ENCODE results near the gene PLCH1.

Gene PLCH1

GRCh38 chr3:155356594-155357370 is 388.1 kb downstream of the PLCH1 start:
- no peak overlapping the region for H3K27ac ChIP-seq (ENCODE audit: low read depth, low read length)
- no peak overlapping the region for H3K9ac ChIP-seq (ENCODE audit: low read depth, low read length)
- peaks cover 20% of the 10 kb centered on the region for H3K27me3 ChIP-seq (ENCODE audit: insufficient read depth, low read length)
- WGBS, result 72% methylated on average over 7 of the region's 7 CpGs
- H3K4me1 ChIP-seq (ENCODE audit: insufficient read depth, low read length), result peaks cover 33% of the 10 kb centered on the region
- no peaks in the 10 kb centered on the region for H3K9me3 ChIP-seq (ENCODE audit: insufficient read depth, low read depth, low read length)
- no peaks in the 10 kb centered on the region for H3K36me3 ChIP-seq (ENCODE audit: insufficient read depth, low read length)
- H3K4me3 ChIP-seq (ENCODE audit: low read length), result no peak overlapping the region

- H3K9ac ChIP-seq (ENCODE audit: low read depth, low read length), result no peak overlapping the region
- H3K4me3 ChIP-seq (ENCODE audit: low read length), result no peak overlapping the region
- no peaks in the 10 kb centered on the region for H3K36me3 ChIP-seq (ENCODE audit: insufficient read depth, low read length)
- peaks cover 8% of the 10 kb centered on the region for H3K27me3 ChIP-seq (ENCODE audit: insufficient read depth, low read length)
- H3K4me1 ChIP-seq (ENCODE audit: insufficient read depth, low read length), result peaks cover 14% of the 10 kb centered on the region
- H3K27ac ChIP-seq (ENCODE audit: low read depth, low read length), result no peak overlapping the region
- no peaks in the 10 kb centered on the region for H3K9me3 ChIP-seq (ENCODE audit: insufficient read depth, low read depth, low read length)
Measured at GRCh38 chr3:155354658-155355057, 390.2 kb downstream of the PLCH1 start.

- Histone ChIP-seq H3K4me1 (ENCODE audit: insufficient read depth, low read length) (peaks cover 13% of the 10 kb centered on the region), H3K27ac (ENCODE audit: low read depth, low read length) (no peak overlapping the region), H3K27me3 (ENCODE audit: insufficient read depth, low read length) (no peaks in the 10 kb centered on the region), H3K4me3 (ENCODE audit: low read length) (no peak overlapping the region), H3K9me3 (ENCODE audit: insufficient read depth, low read depth, low read length) (no peaks in the 10 kb centered on the region), H3K36me3 (ENCODE audit: insufficient read depth, low read length) (no peaks in the 10 kb centered on the region), H3K9ac (ENCODE audit: low read depth, low read length) (no peak overlapping the region)
- WGBS, result 66% methylated on average over 6 of the region's 6 CpGs
Measured at GRCh38 chr3:155352900-155353490, 391.9 kb downstream of the PLCH1 start.

GRCh38 chr3:155350571-155350970 is 394.3 kb downstream of the PLCH1 start:
- H3K4me1 ChIP-seq (ENCODE audit: insufficient read depth, low read length), result no peaks in the 10 kb centered on the region

GRCh38 chr3:155347901-155348300 is 397.0 kb downstream of the PLCH1 start:
- H3K27ac ChIP-seq (ENCODE audit: low read depth, low read length), result no peak overlapping the region
- H3K9ac ChIP-seq (ENCODE audit: low read depth, low read length), result no peak overlapping the region
- no peaks in the 10 kb centered on the region for H3K9me3 ChIP-seq (ENCODE audit: insufficient read depth, low read depth, low read length)
- no peaks in the 10 kb centered on the region for H3K36me3 ChIP-seq (ENCODE audit: insufficient read depth, low read length)
- WGBS, result 88% methylated on average over 1 of the region's 1 CpG
- peaks cover under 1% of the 10 kb centered on the region; the same call in 1 of the 2 replicates for H3K4me1 ChIP-seq (ENCODE audit: insufficient read depth, low read length)
- H3K27me3 ChIP-seq (ENCODE audit: insufficient read depth, low read length), result no peaks in the 10 kb centered on the region
- no peak overlapping the region for H3K4me3 ChIP-seq (ENCODE audit: low read length)

More at GRCh38 chr3:155350571-155350970, 394.3 kb downstream of the PLCH1 start:
- H3K9me3 ChIP-seq (ENCODE audit: insufficient read depth, low read depth, low read length), result no peaks in the 10 kb centered on the region
- no peaks in the 10 kb centered on the region for H3K27me3 ChIP-seq (ENCODE audit: insufficient read depth, low read length)
- WGBS, result 92% methylated on average over 1 of the region's 1 CpG
- no peak overlapping the region for H3K4me3 ChIP-seq (ENCODE audit: low read length)
- no peak overlapping the region for H3K27ac ChIP-seq (ENCODE audit: low read depth, low read length)
- H3K9ac ChIP-seq (ENCODE audit: low read depth, low read length), result no peak overlapping the region
- H3K36me3 ChIP-seq (ENCODE audit: insufficient read depth, low read length), result no peaks in the 10 kb centered on the region

DNA sequence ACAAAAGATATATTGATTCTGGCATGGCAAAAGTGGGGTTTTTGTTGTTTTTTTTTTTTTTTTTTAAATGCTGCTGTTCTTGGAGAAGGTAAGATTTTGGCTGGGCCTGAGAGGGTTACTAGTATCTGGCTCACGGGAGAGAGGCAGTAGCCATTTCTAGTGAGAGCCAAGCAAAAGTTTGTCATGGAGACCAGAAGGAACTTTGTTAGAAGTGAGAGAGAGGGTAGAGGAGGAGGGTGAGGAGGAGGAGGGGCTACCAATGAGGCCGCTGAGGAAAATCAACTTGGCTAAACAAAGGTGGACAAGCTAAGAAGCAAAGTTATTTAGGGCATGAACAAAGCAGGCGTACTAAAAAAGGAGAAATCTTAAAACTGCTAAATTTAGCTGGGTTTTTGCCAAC is 402.5 kb downstream of the PLCH1 start:
- Histone ChIP-seq H3K4me1 (ENCODE audit: insufficient read depth, low read length) (peaks cover 12% of the 10 kb centered on the region), H3K9me3 (ENCODE audit: insufficient read depth, low read depth, low read length) (no peaks in the 10 kb centered on the region)
- WGBS, result 52% methylated on average over 3 of the region's 3 CpGs

DNA sequence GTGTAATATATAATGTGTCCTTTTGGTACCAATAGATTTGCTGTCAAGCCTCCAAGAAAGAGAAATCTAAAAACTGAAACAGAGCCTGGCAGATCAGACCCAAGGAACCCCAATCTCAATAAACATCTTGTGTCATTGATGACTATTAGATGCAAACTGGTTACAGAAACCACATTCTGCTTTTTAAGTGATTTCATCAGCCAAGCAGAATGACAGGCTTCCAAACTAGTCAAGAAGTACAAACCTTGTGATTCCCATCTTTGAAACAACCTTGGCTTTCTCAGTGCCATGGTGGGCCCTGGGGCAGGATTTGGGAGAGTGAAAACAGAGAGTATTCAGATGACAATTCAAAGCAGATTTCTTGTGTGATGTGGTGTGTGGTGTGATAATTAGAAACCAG is 405.8 kb downstream of the PLCH1 start:
- no peaks in the 10 kb centered on the region for H3K9me3 ChIP-seq (ENCODE audit: insufficient read depth, low read depth, low read length)
- no peaks in the 10 kb centered on the region for H3K36me3 ChIP-seq (ENCODE audit: insufficient read depth, low read length)
- peaks cover 12% of the 10 kb centered on the region for H3K4me1 ChIP-seq (ENCODE audit: insufficient read depth, low read length)
- H3K27ac ChIP-seq (ENCODE audit: low read depth, low read length), result no peak overlapping the region
- H3K27me3 ChIP-seq (ENCODE audit: insufficient read depth, low read length), result no peaks in the 10 kb centered on the region
- no peak overlapping the region for H3K9ac ChIP-seq (ENCODE audit: low read depth, low read length)
- no peak overlapping the region for H3K4me3 ChIP-seq (ENCODE audit: low read length)

More for the DNA sequence above, 402.5 kb downstream of the PLCH1 start:
- Histone ChIP-seq H3K27ac (ENCODE audit: low read depth, low read length) (no peak overlapping the region), H3K27me3 (ENCODE audit: insufficient read depth, low read length) (no peaks in the 10 kb centered on the region), H3K9ac (ENCODE audit: low read depth, low read length) (no peak overlapping the region), H3K36me3 (ENCODE audit: insufficient read depth, low read length) (no peaks in the 10 kb centered on the region), H3K4me3 (ENCODE audit: low read length) (no peak overlapping the region)

GRCh38 chr3:155335724-155336354 is 409.0 kb downstream of the PLCH1 start:
- Histone ChIP-seq H3K27ac (ENCODE audit: low read depth, low read length) (no peak overlapping the region), H3K36me3 (ENCODE audit: insufficient read depth, low read length) (no peaks in the 10 kb centered on the region), H3K4me1 (ENCODE audit: insufficient read depth, low read length) (no peaks in the 10 kb centered on the region), H3K4me3 (ENCODE audit: low read length) (no peak overlapping the region), H3K9me3 (ENCODE audit: insufficient read depth, low read depth, low read length) (no peaks in the 10 kb centered on the region), H3K9ac (ENCODE audit: low read depth, low read length) (no peak overlapping the region), H3K27me3 (ENCODE audit: insufficient read depth, low read length) (no peaks in the 10 kb centered on the region)
- 89% methylated on average over 3 of the region's 3 CpGs for WGBS

DNA sequence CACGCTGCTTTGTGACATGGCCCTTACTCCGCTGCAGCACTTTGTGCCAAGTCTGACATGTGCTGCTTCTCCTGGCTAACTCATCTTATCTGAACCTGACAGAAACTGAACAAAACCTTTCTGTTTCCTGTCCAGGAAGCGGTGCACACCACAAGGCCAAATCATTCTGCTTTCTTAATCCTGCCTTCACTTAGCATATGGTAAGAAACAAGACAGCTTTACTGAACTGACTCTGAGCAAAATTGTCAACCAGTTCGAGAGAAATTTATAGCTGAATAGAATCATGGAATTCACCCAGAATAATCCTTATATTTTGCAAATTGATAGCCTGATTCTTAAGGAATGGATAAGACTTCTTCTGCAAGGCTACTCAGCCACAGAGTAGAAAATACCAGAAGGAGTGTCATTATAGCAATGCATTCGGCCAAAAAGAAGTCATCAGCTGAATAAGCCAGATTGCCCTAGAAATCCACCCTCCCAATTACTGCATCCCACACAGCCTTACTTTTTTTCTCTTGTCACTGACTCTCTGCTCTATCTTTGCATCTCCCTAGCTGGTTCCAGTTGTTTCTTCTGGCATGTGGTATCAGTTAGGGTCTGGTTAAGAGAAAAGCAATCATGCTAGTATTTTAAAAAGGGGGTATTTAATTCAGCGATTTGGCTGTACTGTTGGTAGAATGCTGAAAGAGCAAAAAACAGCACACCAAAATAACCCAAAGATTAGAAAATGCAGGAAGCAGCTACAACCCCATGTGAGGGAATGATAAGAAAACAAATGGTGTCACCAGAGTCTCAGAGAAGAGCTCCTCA is 409.8 kb downstream of the PLCH1 start:
- Histone ChIP-seq H3K27me3 (ENCODE audit: insufficient read depth, low read length) (no peaks in the 10 kb centered on the region), H3K36me3 (ENCODE audit: insufficient read depth, low read length) (no peaks in the 10 kb centered on the region), H3K4me1 (ENCODE audit: insufficient read depth, low read length) (no peaks in the 10 kb centered on the region), H3K4me3 (ENCODE audit: low read length) (no peak overlapping the region), H3K27ac (ENCODE audit: low read depth, low read length) (no peak overlapping the region), H3K9ac (ENCODE audit: low read depth, low read length) (no peak overlapping the region), H3K9me3 (ENCODE audit: insufficient read depth, low read depth, low read length) (no peaks in the 10 kb centered on the region)
- WGBS, result 92% methylated on average over 6 of the region's 6 CpGs

GRCh38 chr3:155334215-155334913 is 410.5 kb downstream of the PLCH1 start:
- H3K4me3 ChIP-seq (ENCODE audit: low read length), result no peak overlapping the region
- no peaks in the 10 kb centered on the region for H3K4me1 ChIP-seq (ENCODE audit: insufficient read depth, low read length)
- no peak overlapping the region for H3K27ac ChIP-seq (ENCODE audit: low read depth, low read length)
- no peaks in the 10 kb centered on the region for H3K27me3 ChIP-seq (ENCODE audit: insufficient read depth, low read length)
- no peaks in the 10 kb centered on the region for H3K9me3 ChIP-seq (ENCODE audit: insufficient read depth, low read depth, low read length)
- H3K36me3 ChIP-seq (ENCODE audit: insufficient read depth, low read length), result no peaks in the 10 kb centered on the region
- 89% methylated on average over 1 of the region's 3 CpGs for WGBS
- no peak overlapping the region for H3K9ac ChIP-seq (ENCODE audit: low read depth, low read length)
